Small intestine (tissue), 7 donors: ENCODE measurements around the gene TFF1. TPM values are rescaled to one million over a fixed set of nuclear protein-coding genes. Genes with fewer than 3 reads are reported as not detected.

Experiments used
- DNase-seq, 2 donors: peaks; one replicate each; pipeline versions ENCODE4 v3.0.0 to v3.0.0-alpha.2; 2013
- FAIRE-seq: peaks from 2 replicates; lab custom pipeline; 2012; peaks lifted over from hg19 to GRCh38; lab: Jason Lieb, UNC
- H3K27ac ChIP-seq, 3 donors: one replicate each; pipeline ENCODE4 v1.5.1; 2013; ENCODE audit warnings: low read length in 2 of 3, mild to moderate bottlenecking in 2 of 3, control low read depth in 1 of 3, inconsistent platforms in 1 of 3, low read depth in 1 of 3, moderate library complexity in 1 of 3
- H3K27me3 ChIP-seq, 3 donors: one replicate each; pipeline ENCODE4 v1.6.1; 2013; ENCODE audit warnings: low read length in 3 of 3, inconsistent platforms in 1 of 3; ENCODE audit not compliant: control insufficient read depth in 3 of 3, insufficient read depth in 3 of 3
- H3K36me3 ChIP-seq, 3 donors: one replicate each; pipeline ENCODE4 v1.6.1; 2013; ENCODE audit warnings: low read length in 3 of 3, inconsistent platforms in 1 of 3, low read depth in 1 of 3, mild to moderate bottlenecking in 1 of 3, moderate library complexity in 1 of 3; ENCODE audit not compliant: control insufficient read depth in 3 of 3, insufficient read depth in 2 of 3
- H3K4me1 ChIP-seq, 3 donors: one replicate each; pipeline ENCODE4 v1.6.1; 2013; ENCODE audit warnings: low read length in 2 of 3, inconsistent platforms in 1 of 3, low read depth in 1 of 3, mild to moderate bottlenecking in 1 of 3, moderate library complexity in 1 of 3; ENCODE audit not compliant: control insufficient read depth in 3 of 3, insufficient read depth in 2 of 3
- H3K4me3 ChIP-seq, 3 donors: one replicate each; pipeline ENCODE4 v1.5.1; 2013; ENCODE audit warnings: low read length in 3 of 3, control low read depth in 1 of 3, inconsistent platforms in 1 of 3, low read depth in 1 of 3, mild to moderate bottlenecking in 1 of 3, moderate library complexity in 1 of 3
- H3K9me3 ChIP-seq, 2 donors: one replicate each; pipeline ENCODE4 v1.6.1; 2013; ENCODE audit warnings: low read depth in 1 of 2, low read length in 1 of 2; ENCODE audit not compliant: control insufficient read depth in 2 of 2, insufficient read depth in 1 of 2
- WGBS, 3 donors: extraction: QIAGEN DNeasy Blood & Tissue Kit; methylation state at CpG; one replicate each; pipeline ENCODE4 v1.1.7; 2013; 5-methylcytosine and 5-hydroxymethylcytosine counted together
- polyA plus RNA-seq, 4 donors: library from polyadenylated mRNA; stranded (reverse) in 3 of 4; unstranded in 1 of 4; fragments of 200-250 nt in 3 of 4; fragments of 120-200 nt in 1 of 4; gene quantifications; one replicate each; pipeline versions ENCODE4 v1.2.1 to v1.2.3, GENCODE V29; 2013
- donor health status: healthy with polysubstance abuse.
- donor health status: control.
- donor health status: control.
- donor health status: Bipolar disorder and iron deficiency.
- donor health status: healthy.

The TFF1 gene
- polyA plus RNA-seq, 4 donors: 14.5 to 187 (median 137) TPM

DNA sequence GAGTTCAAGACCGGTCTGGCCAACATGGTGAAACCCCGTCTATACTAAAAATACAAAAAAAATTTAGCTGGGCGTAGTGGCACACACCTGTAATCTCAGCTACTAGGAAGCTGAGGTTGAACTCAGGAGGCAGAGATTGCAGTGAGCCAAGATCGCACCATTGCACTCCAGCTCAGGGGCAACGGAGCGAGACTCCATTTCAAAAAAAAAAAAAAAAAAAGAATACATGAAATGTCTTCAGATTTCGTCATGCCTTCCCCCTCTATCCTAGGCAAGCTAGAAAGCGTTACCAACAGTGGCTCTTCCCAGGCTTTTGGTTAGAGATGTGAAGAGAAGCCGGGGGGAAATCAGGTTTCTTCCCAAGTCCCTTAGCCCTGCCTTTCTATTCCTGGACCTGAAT lies 3.6 kb downstream of the TFF1 start:
- H3K27me3 ChIP-seq: no peaks in the 10 kb centered on the region
- H3K27ac ChIP-seq: no peak overlapping the region
- H3K9me3 ChIP-seq: peaks cover 0 to 10% of the 10 kb centered on the region in 2 donors
- H3K4me1 ChIP-seq: peaks cover 0 to 20% (median 0%) of the 10 kb centered on the region in 3 donors
- FAIRE-seq (no peak), DNase-seq (no peak)
- no peak overlapping the region for H3K4me3 ChIP-seq
- peaks cover 0 to under 1% (median 0%) of the 10 kb centered on the region in 3 donors for H3K36me3 ChIP-seq
- 61 to 75% (median 74%) methylated on average over 9 of the region's 9 CpGs for WGBS, 3 donors

DNA sequence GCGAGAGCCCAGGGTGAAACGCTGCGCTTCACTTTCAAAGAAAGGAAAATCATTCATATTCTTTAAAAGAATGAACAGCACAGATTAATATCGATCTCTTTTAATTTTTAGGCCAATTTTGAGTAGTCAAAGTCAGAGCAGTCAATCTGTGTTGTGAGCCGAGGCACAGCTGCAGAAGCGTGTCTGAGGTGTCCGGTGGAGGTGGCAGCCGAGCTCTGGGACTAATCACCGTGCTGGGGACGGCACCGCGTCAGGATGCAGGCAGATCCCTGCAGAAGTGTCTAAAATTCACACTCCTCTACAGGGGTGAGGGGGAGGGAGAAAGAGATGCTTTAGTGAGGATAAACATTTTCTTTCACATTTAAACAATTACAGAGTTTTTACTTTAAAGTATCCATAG lies 4.1 kb downstream of the TFF1 start:
- FAIRE-seq: no peak
- Histone ChIP-seq H3K4me1 (peaks cover 0 to 15% (median 0%) of the 10 kb centered on the region in 3 donors), H3K27me3 (peaks cover 0 to 1% (median 0%) of the 10 kb centered on the region in 3 donors), H3K27ac (no peak overlapping the region), H3K9me3 (peaks cover 0 to 14% of the 10 kb centered on the region in 2 donors), H3K4me3 (no peak overlapping the region), H3K36me3 (no peaks in the 10 kb centered on the region)
- 80 to 93% (median 84%) methylated on average over 12 of the region's 12 CpGs for WGBS, 3 donors
- no peak for DNase-seq

DNA sequence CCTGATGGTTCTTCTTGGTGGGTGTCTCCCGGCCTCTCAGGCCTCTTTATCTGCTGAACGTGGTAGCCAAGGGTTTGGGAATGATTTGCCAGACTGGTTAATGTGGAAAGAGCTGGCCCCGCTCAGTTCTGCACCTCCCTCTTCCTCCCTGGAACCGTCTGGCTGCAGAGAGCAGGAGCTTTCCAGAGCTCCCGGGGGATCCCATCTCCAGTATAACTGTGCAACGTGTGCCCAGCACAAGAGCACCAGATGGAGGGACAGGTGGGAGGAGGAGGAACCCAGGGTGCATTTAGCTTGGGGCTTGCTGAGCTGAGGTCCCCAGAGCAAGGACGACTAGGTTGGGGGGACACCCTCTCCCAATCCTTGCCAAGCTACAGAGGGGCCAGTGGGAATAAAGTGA lies 5.0 kb downstream of the TFF1 start:
- peaks cover 0 to 6% (median 0%) of the 10 kb centered on the region in 3 donors for H3K4me1 ChIP-seq
- no peaks in the 10 kb centered on the region for H3K36me3 ChIP-seq
- H3K9me3 ChIP-seq: peaks cover 0 to 22% of the 10 kb centered on the region in 2 donors
- H3K4me3 ChIP-seq: no peak overlapping the region
- DNase-seq (no peak), FAIRE-seq (no peak)
- no peak overlapping the region for H3K27ac ChIP-seq
- H3K27me3 ChIP-seq: peaks cover 0 to 2% (median 0%) of the 10 kb centered on the region in 3 donors
- WGBS, 3 donors: 46 to 59% (median 56%) methylated on average over 7 of the region's 7 CpGs

DNA sequence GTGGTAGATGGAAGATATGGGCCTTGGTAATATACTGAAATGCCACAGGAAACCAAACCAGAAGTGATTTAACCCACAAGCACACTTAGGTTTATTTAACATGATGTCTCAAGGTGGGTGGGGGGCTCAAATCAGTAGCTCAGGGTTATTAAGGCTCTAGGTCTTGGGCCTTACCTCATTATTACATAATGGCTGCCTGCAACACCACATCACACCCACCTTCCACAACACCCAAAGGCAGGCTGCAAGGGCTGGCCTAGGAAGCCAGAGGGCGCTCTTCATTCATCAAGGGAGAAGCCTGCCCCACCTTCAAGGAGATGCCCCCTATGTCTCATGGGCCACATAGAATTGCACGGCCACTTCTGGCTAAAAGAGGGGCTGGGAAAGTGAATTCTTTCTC lies 6.0 kb downstream of the TFF1 start:
- WGBS, 3 donors: 69 to 91% (median 70%) methylated on average over 2 of the region's 2 CpGs
- H3K36me3 ChIP-seq: no peaks in the 10 kb centered on the region
- H3K4me3 ChIP-seq: no peak overlapping the region
- FAIRE-seq (no peak), DNase-seq (no peak)
- H3K9me3 ChIP-seq: peaks cover 0 to 28% of the 10 kb centered on the region in 2 donors
- H3K27ac ChIP-seq: no peak overlapping the region
- peaks cover 0 to 2% (median 0%) of the 10 kb centered on the region in 3 donors for H3K27me3 ChIP-seq
- no peaks in the 10 kb centered on the region for H3K4me1 ChIP-seq

DNA sequence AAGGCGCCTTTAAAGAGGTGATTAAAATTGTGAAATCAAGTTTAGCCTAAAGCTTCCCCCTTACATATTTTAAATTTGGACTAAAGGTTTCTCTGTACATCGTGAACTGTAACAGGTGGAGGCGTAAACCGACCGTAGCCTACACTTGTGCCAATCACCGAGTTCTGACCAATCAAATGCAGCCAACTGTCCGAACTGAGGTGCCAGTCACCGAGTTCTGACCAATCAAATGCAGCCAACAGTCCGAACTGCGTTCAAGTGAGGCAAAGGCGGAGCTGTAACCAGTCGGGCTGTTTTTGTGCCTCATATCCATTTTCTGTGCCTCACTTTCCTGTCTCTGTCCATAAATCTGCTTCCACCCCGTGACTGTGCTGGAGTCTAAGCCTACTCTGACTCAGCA lies 7.4 kb downstream of the TFF1 start:
- H3K27me3 ChIP-seq: peaks cover 0 to 2% (median 0%) of the 10 kb centered on the region in 3 donors
- DNase-seq (no peak), FAIRE-seq (no peak)
- WGBS, 3 donors: 84 to 89% (median 85%) methylated on average over 13 of the region's 13 CpGs
- H3K4me3 ChIP-seq: no peak overlapping the region
- H3K4me1 ChIP-seq: no peaks in the 10 kb centered on the region
- H3K27ac ChIP-seq: no peak overlapping the region
- H3K36me3 ChIP-seq: no peaks in the 10 kb centered on the region
- H3K9me3 ChIP-seq: peaks cover 0 to 33% of the 10 kb centered on the region in 2 donors

DNA sequence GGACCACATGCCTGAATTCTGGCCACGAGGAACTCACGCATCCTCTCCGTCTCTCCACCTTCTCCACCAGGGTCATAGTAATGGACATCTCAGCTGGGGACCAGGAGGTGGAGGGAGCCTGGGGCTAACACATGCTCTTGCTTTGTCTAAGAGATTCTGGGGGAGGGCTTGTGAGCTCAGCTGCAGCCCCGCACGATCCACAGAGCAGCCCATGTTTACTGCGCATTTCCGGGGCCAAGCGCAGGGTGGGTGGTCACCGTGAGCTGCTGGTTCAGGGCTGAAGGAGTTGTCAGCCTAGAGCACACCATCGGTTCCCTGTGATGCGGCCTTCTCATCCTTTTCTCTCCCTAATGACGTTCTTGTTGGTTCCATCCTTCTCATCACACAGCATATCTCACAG lies 8.1 kb downstream of the TFF1 start:
- H3K27ac ChIP-seq: no peak overlapping the region
- peaks cover 0 to 2% (median 0%) of the 10 kb centered on the region in 3 donors for H3K27me3 ChIP-seq
- no peaks in the 10 kb centered on the region for H3K4me1 ChIP-seq
- H3K4me3 ChIP-seq: no peak overlapping the region
- DNase-seq (no peak), FAIRE-seq (no peak)
- peaks cover 0 to 37% of the 10 kb centered on the region in 2 donors for H3K9me3 ChIP-seq
- no peaks in the 10 kb centered on the region for H3K36me3 ChIP-seq
- WGBS, 3 donors: 93 to 94% (median 93%) methylated on average over 12 of the region's 12 CpGs

DNA sequence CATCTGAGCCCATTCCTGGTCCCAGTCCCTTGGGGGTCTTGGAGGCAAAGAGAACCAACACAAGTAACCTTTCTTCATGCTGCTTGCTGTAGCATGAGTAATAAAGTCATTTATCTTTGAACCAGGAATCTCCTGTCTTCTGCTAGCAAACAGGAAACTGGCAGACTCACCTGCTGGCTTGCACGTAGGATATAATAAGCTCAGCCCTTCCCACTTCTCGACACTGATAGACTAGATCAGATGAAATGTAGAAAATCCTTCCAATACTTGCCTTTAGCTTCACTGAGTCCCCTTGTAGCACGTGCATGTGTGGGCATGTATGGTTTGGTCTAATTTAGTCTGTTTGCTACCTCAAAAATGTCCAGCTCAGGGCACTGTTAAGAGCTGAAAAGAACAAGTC lies 9.0 kb downstream of the TFF1 start:
- Histone ChIP-seq H3K27me3 (peaks cover 0 to 2% (median 0%) of the 10 kb centered on the region in 3 donors), H3K4me3 (no peak overlapping the region), H3K36me3 (no peaks in the 10 kb centered on the region), H3K9me3 (peaks cover 0 to 37% of the 10 kb centered on the region in 2 donors), H3K27ac (no peak overlapping the region), H3K4me1 (no peaks in the 10 kb centered on the region)
- WGBS, 3 donors: 41 to 56% (median 44%) methylated on average over 3 of the region's 3 CpGs
- DNase-seq: no peak
- no peak for FAIRE-seq

DNA sequence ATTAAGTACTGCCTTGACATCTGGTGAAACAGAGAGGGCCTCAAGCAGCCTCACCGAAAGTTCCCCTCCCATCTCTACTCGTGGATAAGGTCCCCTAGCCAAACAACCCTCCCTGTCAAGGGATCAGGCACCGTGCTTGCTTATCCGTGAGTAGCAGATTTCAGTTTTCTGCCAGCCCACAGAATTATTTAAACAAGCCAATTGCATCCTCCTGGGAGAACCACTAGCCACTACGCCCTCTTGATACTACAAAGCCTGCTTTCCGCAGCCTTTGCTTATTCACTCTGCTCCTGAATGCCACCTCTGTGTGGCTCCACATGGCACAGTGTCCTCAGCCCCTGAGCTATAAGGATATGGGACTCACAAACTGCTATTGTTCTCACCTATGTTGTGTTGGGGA lies 9.7 kb downstream of the TFF1 start:
- peaks cover 0 to 2% (median 0%) of the 10 kb centered on the region in 3 donors for H3K27me3 ChIP-seq
- WGBS, 3 donors: 50 to 63% (median 56%) methylated on average over 6 of the region's 6 CpGs
- no peak for FAIRE-seq
- peaks cover 0 to 37% of the 10 kb centered on the region in 2 donors for H3K9me3 ChIP-seq
- no peak for DNase-seq
- H3K36me3 ChIP-seq: no peaks in the 10 kb centered on the region
- no peaks in the 10 kb centered on the region for H3K4me1 ChIP-seq
- no peak overlapping the region for H3K27ac ChIP-seq
- no peak overlapping the region for H3K4me3 ChIP-seq

DNA sequence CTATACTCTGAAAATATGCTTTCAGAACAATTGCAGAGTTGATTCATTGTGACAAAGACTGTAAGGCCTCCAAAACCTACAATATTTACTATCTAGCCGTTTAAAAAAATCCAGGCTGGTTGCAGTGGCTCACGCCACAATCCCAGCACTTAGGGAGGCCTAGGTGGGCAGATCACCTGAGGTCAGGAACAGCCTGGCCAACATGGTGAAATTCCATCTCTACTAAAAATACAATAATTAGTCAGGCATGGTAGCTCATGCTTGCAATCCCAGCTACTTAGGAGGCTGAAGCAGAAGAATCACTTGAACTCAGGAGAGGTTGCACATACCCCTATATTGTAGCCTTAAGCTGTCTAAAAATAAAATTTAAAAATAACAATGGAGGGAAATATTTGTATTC lies 10.3 kb downstream of the TFF1 start:
- Histone ChIP-seq H3K4me1 (peaks cover 0 to 4% (median 0%) of the 10 kb centered on the region in 3 donors), H3K4me3 (no peak overlapping the region), H3K36me3 (no peaks in the 10 kb centered on the region), H3K27me3 (peaks cover 0 to 2% (median 0%) of the 10 kb centered on the region in 3 donors), H3K27ac (no peak overlapping the region), H3K9me3 (peaks cover 0 to 37% of the 10 kb centered on the region in 2 donors)
- WGBS, 3 donors: 91 to 93% (median 92%) methylated on average over 2 of the region's 2 CpGs
- DNase-seq (no peak), FAIRE-seq (no peak)
